Neural progenitor cell (in vitro differentiated cells): ENCODE results near the gene SFPQ. TPM values are rescaled to one million over a fixed set of nuclear protein-coding genes. Genes with fewer than 3 reads are reported as not detected.

Source experiments
- DNase-seq: peaks from one replicate; pipeline ENCODE4 v3.0.0-alpha.2; 2016; ENCODE audit warnings: low spot score
- H2AFZ ChIP-seq: fragments of 200-600 bp; sonication (generic); replicated peaks from 2 replicates; pipeline ENCODE4 v1.6.1; 2016; ENCODE audit warnings: antibody characterized with exemption
- H3F3A ChIP-seq: fragments of 200-600 bp; sonication (generic); 2 replicates; pipeline ENCODE4 v1.6.1; 2016; ENCODE audit warnings: antibody characterized with exemption, low read depth
- H3K27ac ChIP-seq: fragments of 200-600 bp; sonication (generic); 2 replicates; pipeline ENCODE4 v1.5.1; 2016; ENCODE audit warnings: mild to moderate bottlenecking
- H3K27me3 ChIP-seq: fragments of 200-600 bp; sonication (generic); 2 replicates; pipeline ENCODE4 v1.6.1; 2016; ENCODE audit warnings: mild to moderate bottlenecking, moderate library complexity
- H3K36me3 ChIP-seq: fragments of 200-600 bp; sonication (generic); 2 replicates; pipeline ENCODE4 v1.5.1; 2016
- H3K4me1 ChIP-seq: fragments of 200-600 bp; sonication (generic); 2 replicates; pipeline ENCODE4 v1.6.1; 2016; ENCODE audit warnings: mixed run types
- H3K4me2 ChIP-seq: fragments of 200-600 bp; sonication (generic); 2 replicates; pipeline ENCODE4 v1.6.1; 2016
- H3K4me3 ChIP-seq: fragments of 200-600 bp; sonication (generic); 2 replicates; pipeline ENCODE4 v1.5.1; 2016
- H3K79me2 ChIP-seq: fragments of 200-600 bp; sonication (generic); 2 replicates; pipeline ENCODE4 v1.6.1; 2016; ENCODE audit warnings: low read depth
- H3K9ac ChIP-seq: fragments of 200-600 bp; sonication (generic); 2 replicates; pipeline ENCODE4 v1.6.1; 2016
- H3K9me3 ChIP-seq: fragments of 200-600 bp; sonication (generic); 2 replicates; pipeline ENCODE4 v1.5.1; 2016; ENCODE audit warnings: low read depth
- H4K20me1 ChIP-seq: fragments of 200-600 bp; sonication (generic); 2 replicates; pipeline ENCODE4 v1.6.1; 2016; ENCODE audit warnings: low read depth
- H3K27ac Mint-ChIP-seq: 3 replicates; pipeline ENCODE4 v1.8.0; 2021; ENCODE audit warnings: mixed read lengths
- H3K27me3 Mint-ChIP-seq: 2 replicates; pipeline ENCODE4 v1.8.0; 2022; ENCODE audit warnings: low read depth, mild to moderate bottlenecking, inconsistent platforms, moderate library complexity, mixed read lengths; ENCODE audit not compliant: insufficient read depth
- H3K36me3 Mint-ChIP-seq: 3 replicates; pipeline ENCODE4 v1.8.0; 2021; ENCODE audit warnings: mixed read lengths
- H3K4me1 Mint-ChIP-seq: 3 replicates; pipeline ENCODE4 v1.8.0; 2021; ENCODE audit warnings: mixed read lengths
- H3K4me3 Mint-ChIP-seq: 3 replicates; pipeline ENCODE4 v1.8.0; 2021; ENCODE audit warnings: mild to moderate bottlenecking, moderate library complexity, mixed read lengths
- H3K9me3 Mint-ChIP-seq: 3 replicates; pipeline ENCODE4 v1.8.0; 2020; ENCODE audit warnings: mixed read lengths
- EZH2 ChIP-seq: fragments of 200-600 bp; sonication (generic); IDR thresholded peaks from 2 replicates; pipeline ENCODE4 v1.6.1; 2017; ENCODE audit warnings: antibody characterized with exemption, mild to moderate bottlenecking, moderate library complexity
- EZH2phosphoT487 ChIP-seq: fragments of 200-600 bp; sonication (generic); IDR thresholded peaks from 2 replicates; pipeline ENCODE4 v1.6.1; 2017; ENCODE audit warnings: antibody characterized with exemption
- total RNA-seq: library from RNA; depleted of rRNA; stranded (reverse); fragments of >200 nt; gene quantifications from 2 replicates; pipeline ENCODE4 v1.2.3, GENCODE V29; 2015; ENCODE audit warnings: low replicate concordance
- TF ChIP-seq, protein P1 (sequence below): fragments of 200-600 bp; sonication (generic); IDR thresholded peaks from 2 replicates; pipeline ENCODE4 v1.5.1; 2017; ENCODE audit warnings: antibody characterized with exemption, mild to moderate bottlenecking

Gene SFPQ
- total RNA-seq, 1 donor from 2014 or later: 438 TPM

DNA sequence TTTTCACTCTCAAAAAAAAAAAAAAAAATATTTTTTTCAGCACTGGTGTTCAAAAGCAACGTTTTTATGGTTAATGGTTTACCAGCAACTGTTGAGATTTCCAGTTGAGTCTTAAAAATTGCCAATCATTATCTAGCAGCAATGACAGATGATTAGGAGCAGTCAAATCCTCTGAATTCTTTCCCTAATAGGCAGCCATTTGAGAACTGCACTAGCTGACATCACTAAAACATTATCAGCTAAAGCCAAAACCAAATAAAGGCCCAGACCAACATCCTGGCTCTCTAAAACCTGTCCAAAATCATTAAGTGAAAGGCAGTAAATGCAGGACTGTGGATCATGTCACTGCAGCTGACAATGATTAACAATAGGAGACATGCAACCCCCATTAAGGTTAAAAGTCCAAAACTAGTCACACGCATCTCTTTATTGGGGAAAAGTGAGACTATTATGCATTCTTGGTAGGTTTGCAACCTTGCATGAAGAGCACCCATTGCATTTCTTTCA, 14.0 kb downstream of the SFPQ start:
- TF ChIP-seq EZH2phosphoT487 (no peak), EZH2 (no peak)
- TF ChIP-seq, protein P1, sequence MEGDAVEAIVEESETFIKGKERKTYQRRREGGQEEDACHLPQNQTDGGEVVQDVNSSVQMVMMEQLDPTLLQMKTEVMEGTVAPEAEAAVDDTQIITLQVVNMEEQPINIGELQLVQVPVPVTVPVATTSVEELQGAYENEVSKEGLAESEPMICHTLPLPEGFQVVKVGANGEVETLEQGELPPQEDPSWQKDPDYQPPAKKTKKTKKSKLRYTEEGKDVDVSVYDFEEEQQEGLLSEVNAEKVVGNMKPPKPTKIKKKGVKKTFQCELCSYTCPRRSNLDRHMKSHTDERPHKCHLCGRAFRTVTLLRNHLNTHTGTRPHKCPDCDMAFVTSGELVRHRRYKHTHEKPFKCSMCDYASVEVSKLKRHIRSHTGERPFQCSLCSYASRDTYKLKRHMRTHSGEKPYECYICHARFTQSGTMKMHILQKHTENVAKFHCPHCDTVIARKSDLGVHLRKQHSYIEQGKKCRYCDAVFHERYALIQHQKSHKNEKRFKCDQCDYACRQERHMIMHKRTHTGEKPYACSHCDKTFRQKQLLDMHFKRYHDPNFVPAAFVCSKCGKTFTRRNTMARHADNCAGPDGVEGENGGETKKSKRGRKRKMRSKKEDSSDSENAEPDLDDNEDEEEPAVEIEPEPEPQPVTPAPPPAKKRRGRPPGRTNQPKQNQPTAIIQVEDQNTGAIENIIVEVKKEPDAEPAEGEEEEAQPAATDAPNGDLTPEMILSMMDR: no peak
- H3K27me3 ChIP-seq: no peaks in the 10 kb centered on the region
- no peak overlapping the region for H3K4me2 ChIP-seq
- no peak overlapping the region for H3K4me3 ChIP-seq
- DNase-seq: no peak
- Mint-ChIP-seq H3K27ac (no peak overlapping the region), H3K27me3 (peaks cover 2% of the 10 kb centered on the region), H3K36me3 (peaks cover 50% of the 10 kb centered on the region), H3K4me1 (peaks cover 9% of the 10 kb centered on the region), H3K4me3 (no peak overlapping the region), H3K9me3 (no peaks in the 10 kb centered on the region)
- no peak overlapping the region for H2AFZ ChIP-seq
- peaks cover 72% of the 10 kb centered on the region for H3K79me2 ChIP-seq
- H3K9ac ChIP-seq: no peak overlapping the region
- H4K20me1 ChIP-seq: peaks cover 99% of the 10 kb centered on the region
- peaks cover 98% of the 10 kb centered on the region for H3F3A ChIP-seq
- H3K9me3 ChIP-seq: no peaks in the 10 kb centered on the region
- H3K36me3 ChIP-seq: peaks cover 57% of the 10 kb centered on the region
- peak overlapping the region; percentile 43 for H3K27ac ChIP-seq
- H3K4me1 ChIP-seq: no peaks in the 10 kb centered on the region

DNA sequence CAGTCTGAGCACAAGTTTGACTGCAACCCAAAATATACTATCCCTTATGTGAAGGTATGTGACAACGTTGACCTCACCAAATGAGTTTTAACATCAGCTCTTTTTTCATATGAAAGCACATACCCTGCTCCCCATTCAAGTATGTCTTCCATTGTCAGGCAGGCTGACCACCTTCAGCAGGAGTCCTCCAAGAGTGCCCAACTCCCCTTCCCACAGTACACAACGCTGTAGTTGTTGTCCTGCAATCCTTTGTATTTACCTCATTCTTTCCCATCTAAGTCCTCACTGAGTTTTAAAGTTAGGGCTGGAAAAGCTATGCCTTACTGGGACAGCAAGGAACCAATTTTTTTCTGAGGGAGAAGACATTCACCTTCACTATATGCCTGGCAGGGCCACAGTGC, 14.7 kb downstream of the SFPQ start:
- Histone ChIP-seq H3K27me3 (no peaks in the 10 kb centered on the region), H3K9ac (no peak overlapping the region), H2AFZ (no peak overlapping the region), H3K27ac (no peak overlapping the region), H3K9me3 (no peaks in the 10 kb centered on the region), H3K79me2 (peaks cover 65% of the 10 kb centered on the region), H3K4me2 (no peak overlapping the region), H3K36me3 (peaks cover 57% of the 10 kb centered on the region), H3F3A (peaks cover 98% of the 10 kb centered on the region), H4K20me1 (peaks cover 99% of the 10 kb centered on the region), H3K4me3 (no peak overlapping the region), H3K4me1 (no peaks in the 10 kb centered on the region)
- Mint-ChIP-seq H3K9me3 (no peaks in the 10 kb centered on the region), H3K4me3 (no peak overlapping the region), H3K36me3 (peaks cover 45% of the 10 kb centered on the region), H3K27me3 (peaks cover 2% of the 10 kb centered on the region), H3K27ac (no peak overlapping the region), H3K4me1 (peaks cover 5% of the 10 kb centered on the region)
- no peak for DNase-seq
- TF ChIP-seq EZH2phosphoT487 (no peak), EZH2 (no peak)
- TF ChIP-seq, protein P1: no peak

DNA sequence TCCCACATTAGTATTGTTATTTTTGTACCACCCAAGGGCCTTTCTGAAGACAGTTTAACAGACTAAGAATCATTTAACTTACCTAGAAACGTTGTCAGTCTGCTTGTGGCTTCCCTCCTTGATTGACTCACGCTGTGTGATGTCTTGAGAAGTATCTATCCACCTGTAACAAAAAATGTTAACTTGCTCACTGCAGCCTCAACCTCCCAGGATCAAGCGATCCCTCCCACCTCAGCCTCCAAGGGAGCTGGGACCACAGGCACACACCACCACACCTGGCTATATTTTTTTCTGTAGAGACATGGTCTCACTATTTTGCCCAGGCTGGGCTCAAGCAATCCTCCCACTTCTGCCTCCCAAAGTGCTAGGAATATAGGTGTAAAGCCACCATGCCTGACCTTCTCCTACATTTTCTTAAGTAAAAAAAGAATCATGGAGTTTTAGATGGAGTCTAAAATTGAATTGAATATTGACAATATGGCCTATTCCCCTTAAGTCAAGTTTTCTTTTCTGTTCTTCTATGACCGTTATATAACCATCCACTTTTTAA, 15.6 kb downstream of the SFPQ start:
- DNase-seq: no peak
- peaks cover 56% of the 10 kb centered on the region for H3K79me2 ChIP-seq
- H3K27ac Mint-ChIP-seq: no peak overlapping the region
- H3F3A ChIP-seq: peaks cover 100% of the 10 kb centered on the region
- no peaks in the 10 kb centered on the region for H3K9me3 Mint-ChIP-seq
- no peak overlapping the region for H2AFZ ChIP-seq
- peaks cover 89% of the 10 kb centered on the region for H4K20me1 ChIP-seq
- TF ChIP-seq EZH2phosphoT487 (no peak), EZH2 (no peak)
- TF ChIP-seq, protein P1: no peak
- H3K4me2 ChIP-seq: no peak overlapping the region
- H3K4me1 Mint-ChIP-seq: peaks cover 5% of the 10 kb centered on the region
- no peaks in the 10 kb centered on the region for H3K27me3 ChIP-seq
- no peak overlapping the region for H3K4me3 ChIP-seq
- no peak overlapping the region for H3K27ac ChIP-seq
- no peaks in the 10 kb centered on the region for H3K4me1 ChIP-seq
- H3K9me3 ChIP-seq: no peaks in the 10 kb centered on the region
- H3K27me3 Mint-ChIP-seq: peaks cover 2% of the 10 kb centered on the region
- H3K4me3 Mint-ChIP-seq: no peak overlapping the region
- no peak overlapping the region for H3K9ac ChIP-seq
- H3K36me3 Mint-ChIP-seq: peaks cover 39% of the 10 kb centered on the region
- H3K36me3 ChIP-seq: peaks cover 57% of the 10 kb centered on the region
